DMS114 treated with DMSO at 0.1 percent for 48 hours (cell line): Measurements from ENCODE around the gene TRRAP.

Experiments used
- DNase-seq: peaks from one replicate; lab custom pipeline; 2025; ENCODE audit not compliant: unreplicated experiment; lab: John Stamatoyannopoulos, UW

The TRRAP gene

DNA sequence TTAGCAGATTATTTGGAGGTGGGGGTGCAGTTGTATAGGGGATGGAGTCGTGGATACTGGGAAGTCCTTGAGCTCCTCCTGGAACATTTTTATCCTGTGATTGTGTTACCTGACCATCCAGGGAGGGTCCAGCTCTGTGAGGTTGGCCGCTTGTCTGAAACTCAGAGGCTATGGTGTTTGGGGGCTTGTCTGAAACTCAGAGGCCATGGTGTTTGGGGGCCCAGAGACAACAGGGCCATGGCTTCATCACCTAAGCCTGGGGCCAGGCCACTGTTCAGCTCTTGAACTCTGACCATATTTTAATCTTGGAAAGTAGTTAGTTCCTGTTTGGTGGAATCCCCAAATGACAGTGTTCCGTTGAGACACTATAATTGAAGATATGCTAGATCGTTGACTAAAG lies 66.1 kb downstream of the TRRAP start:
- no peak for DNase-seq

DNA sequence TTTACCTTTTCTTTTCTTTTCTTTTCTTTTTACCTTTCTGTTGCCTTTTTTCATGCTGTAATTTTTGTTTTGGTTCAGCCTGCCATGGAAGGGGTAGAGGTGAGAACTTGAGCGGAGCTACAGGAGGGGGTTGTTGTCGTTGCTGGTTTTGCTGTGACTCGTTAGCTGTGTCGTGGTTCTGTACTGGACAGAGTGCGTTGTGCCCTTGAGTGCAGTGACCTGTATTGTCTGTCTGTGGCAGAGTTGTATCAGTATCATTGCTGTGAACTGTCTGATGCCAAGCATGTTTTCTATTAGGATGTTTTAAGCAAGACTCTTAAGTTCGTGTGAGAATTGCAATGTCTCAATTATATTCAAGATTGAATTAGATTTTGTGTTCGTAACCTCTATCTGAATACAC lies 67.5 kb downstream of the TRRAP start:
- DNase-seq: no peak

DNA sequence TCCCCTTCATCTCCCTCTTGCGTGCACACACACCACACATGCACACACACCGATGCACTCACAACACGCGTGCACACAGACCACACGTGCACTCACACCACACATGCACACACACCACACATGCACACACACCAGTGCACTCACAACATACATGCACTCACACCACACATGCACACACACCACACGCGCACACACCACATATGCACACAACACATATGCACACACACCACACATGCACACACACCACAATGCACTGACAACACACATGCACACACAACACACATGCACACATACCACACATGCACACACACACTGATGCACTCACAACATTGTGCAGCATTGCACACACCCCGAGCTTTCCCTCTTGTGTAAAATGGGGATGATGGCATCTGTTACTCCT lies 68.1 kb downstream of the TRRAP start:
- DNase-seq: no peak

DNA sequence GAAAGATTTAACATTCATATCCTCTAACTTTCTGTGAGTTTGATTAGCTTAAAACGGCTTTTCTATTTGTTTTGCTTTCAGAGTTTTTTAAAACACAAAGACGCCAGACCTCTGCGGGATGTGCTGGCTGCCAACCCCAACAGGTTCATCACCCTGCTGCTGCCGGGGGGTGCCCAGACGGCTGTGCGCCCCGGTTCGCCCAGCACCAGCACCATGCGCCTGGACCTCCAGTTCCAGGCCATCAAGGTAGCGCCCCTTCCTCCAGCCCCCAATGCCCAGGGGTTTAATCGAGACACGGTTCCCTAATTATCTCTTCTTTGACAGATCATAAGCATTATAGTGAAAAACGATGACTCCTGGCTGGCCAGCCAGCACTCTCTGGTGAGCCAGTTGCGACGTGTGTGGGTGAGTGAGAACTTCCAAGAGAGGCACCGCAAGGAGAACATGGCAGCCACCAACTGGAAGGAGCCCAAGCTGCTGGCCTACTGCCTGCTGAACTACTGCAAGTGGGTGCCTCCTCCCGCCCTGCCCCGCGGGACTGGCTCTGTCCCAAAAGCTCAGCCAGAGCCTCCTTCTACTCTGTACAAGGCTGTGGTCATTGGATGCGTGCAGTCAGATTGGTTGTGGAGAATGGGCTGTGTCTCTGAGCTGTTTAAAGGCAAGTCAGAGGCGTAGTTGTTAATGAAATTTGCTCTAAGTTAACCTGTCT lies 71.2 kb downstream of the TRRAP start:
- no peak for DNase-seq

DNA sequence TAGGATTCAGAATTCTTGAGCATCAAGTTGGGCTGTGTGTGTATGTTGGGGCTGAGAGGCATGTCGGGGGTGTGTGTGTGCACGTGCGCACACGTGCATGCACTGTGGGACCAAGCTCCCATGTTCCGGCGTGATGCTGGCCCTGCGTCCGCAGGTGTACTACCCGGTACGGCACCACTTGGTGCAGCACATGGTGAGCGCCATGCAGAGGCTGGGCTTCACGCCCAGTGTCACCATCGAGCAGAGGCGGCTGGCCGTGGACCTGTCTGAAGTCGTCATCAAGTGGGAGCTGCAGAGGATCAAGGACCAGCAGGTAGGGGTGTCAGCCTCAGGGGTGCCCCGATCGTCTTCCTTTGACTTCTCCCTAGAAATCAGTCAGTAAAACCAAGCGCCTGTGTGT lies 77.7 kb downstream of the TRRAP start:
- DNase-seq: no peak

DNA sequence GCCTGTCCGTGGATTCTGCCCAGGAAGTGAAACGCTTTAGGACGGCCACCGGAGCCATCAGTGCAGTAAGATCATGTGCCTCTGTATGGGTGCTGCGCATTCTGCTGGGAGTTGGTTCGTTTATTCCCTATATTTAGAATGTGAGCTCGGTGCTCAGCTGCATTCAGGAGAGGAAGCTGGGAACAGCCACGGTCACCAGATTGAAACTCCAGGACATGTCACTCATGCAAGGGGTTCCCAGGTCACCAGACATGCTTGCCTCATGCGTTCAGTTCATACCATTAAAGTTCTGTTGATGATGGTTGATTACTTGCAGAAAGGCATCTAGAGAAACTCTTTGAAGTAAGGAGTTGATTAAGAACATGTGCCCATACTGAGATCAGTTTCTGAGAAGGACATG lies 78.1 kb downstream of the TRRAP start:
- no peak for DNase-seq

DNA sequence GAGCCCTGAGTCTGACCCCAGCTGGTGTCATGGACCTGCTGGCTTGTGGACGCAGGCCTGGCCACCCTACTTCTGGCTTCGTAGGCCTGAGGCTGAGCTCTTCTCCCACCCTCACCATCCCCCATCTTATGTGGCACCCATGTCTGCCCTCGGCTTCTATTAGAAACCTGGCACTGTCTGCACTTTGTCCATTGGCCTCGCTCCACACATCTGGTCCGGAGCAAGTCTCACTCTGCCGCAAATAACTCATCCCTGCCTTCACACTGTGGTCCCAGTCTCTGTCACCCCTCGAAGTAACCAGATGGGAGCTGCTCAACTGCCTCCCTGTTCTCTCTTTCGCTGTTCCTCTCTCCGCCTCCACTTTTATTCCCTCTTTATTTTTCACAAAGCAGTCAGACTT lies 78.6 kb downstream of the TRRAP start:
- no peak for DNase-seq

DNA sequence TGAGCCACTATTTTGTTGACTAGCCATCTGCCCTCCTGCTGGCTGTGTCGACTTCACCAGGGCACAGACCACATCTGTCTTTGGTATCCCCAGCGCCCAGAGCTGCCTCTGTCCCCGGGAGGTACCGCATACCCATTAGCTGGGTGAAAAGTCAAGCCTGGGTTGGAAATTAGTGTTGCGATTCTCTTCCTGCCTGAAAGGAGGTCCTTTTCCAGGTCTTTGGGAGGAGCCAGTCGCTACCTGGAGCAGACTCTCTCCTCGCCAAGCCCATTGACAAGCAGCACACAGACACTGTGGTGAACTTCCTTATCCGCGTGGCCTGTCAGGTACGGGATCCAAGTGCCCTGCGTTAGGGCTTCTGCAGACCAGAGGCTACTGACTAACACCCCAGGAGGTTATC lies 79.4 kb downstream of the TRRAP start:
- no peak for DNase-seq

DNA sequence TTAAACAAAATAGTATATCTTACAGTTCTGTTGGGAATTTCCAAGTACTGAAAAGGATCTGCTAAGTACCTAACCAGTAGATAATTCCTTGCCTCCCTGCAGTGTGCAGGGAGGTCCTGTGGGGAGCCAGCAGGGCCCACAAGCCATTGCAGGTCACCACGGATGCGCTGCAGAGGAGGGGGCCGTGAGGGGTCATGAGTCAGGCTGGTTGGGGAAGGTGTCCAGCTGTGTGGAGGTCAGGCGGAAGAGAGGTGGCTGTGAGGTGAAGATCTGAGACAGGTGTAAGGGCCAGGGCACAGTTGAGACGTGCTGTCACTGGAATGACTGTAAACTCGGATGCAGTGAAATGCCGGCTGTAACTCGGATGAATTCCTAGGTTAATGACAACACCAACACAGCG lies 80.6 kb downstream of the TRRAP start:
- DNase-seq: no peak

DNA sequence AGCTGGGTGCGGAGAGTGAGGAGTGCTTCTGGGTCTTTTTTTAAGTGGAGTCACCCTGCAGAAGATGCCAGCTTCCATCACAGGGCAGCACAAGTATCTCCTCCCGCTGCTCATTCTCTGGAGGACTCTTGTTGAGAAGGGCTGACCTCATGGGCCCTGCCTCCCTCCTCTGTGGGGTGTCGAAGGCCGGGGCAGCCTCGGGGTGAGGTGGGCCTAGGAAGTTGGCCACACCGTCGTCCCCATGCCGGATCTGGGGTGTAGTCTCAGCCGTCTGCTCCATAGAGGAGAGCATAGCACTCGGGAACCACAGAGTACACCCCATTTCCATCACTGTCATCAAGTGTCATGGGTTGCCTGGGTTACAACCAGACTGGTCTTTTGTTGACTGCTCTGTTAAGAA lies 85.0 kb downstream of the TRRAP start:
- no peak for DNase-seq

DNA sequence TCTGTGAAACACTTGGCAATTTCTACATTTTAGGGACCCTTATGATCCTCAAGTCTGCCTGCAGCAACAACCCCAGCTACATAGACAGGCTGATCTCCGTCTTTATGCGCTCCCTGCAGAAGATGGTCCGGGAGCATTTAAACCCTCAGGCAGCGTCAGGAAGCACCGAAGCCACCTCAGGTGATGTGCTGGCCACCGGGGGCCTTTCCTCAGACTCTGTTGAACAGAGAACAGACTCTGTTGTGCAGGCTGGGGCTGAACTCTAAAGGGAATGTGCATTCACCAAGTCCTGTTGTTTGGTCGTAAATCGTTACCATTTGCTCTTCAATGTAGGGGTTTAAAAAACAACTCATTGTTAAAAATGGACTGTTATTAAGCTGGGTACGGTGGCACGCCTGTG lies 86.3 kb downstream of the TRRAP start:
- DNase-seq: no peak

DNA sequence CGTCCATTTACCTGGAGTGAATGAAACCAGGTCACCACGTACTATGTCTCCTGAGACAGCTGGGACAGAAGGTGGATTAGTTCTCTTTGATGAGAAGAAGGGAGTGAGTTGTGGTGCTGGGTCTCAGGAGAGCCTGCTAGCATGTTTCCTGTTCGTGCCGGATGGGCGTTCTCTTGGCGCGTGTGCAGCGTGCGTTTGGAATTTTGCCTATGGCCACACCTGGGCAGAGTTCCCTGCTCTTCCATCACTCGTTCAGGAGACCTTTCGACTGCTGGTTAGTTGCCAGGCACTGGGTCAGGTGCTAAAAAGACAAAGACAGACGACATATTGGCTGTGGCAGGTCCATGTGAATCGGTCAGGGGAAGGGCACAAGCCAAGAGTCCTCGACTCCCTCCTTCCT lies 90.3 kb downstream of the TRRAP start:
- DNase-seq: no peak

DNA sequence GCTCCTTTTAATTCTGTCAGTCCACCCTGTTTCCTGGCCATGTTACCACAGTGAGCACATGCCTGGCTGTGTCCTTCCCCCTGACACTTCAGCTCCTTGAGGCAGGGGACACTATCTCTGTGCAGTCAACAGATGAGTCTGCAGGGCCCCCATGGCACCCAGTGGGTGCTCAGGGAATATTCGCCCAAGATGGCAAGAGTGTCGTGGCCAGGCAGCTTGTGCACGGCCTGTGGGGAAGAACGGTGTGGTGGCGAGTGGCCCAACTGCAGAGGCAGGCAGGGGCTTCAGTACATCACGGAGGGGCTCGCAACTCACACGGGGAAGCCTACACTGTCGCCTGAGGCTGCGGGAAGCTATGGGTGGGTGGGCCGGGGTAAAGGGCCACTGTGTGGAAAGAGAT lies 91.1 kb downstream of the TRRAP start:
- DNase-seq: no peak

DNA sequence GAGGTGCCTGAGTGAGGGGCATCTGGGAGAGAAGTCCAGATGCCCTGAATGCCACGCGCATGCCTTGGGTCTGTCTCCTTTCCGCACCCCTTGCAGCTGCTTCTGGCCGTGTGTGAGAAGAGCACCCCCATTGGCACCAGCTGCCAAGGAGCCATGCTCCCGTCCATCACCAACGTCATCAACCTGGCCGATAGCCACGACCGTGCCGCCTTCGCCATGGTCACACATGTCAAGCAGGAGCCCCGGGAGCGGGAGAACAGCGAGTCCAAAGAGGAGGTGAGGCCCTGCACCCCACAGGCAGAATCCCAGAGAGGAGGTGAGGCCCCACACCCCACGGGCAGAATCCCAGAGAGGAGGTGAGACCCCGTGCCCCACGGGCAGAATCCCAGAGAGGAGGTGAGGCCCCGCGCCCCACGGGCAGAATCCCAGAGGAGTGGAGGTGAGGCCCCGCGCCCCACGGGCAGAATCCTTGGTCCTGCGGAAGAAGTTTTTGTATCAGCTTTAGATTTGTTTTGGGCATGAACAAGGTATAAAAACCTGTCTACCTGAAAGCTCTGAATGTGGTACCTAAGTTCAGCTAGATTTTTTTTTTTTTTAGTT lies 91.8 kb downstream of the TRRAP start:
- no peak for DNase-seq

DNA sequence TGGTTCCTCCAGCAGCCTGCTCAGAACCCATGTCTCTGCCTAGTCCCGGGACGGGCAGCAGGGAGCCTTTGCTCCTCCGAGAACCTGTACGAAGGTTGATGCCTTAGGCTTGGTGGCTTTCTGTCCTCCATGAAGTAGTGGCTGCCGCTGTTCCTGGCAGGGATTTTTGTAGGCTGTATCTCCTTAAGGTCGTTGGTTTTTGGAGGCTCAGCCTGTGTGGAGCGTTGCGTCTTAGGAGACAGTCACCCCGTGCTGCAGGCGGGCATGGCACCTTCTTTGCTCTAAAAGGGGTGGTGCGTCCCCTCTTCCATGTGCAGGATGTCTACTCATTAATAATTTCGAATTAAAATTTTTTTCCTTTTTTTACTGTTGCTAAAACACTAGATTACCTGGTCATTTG lies 92.5 kb downstream of the TRRAP start:
- no peak for DNase-seq

DNA sequence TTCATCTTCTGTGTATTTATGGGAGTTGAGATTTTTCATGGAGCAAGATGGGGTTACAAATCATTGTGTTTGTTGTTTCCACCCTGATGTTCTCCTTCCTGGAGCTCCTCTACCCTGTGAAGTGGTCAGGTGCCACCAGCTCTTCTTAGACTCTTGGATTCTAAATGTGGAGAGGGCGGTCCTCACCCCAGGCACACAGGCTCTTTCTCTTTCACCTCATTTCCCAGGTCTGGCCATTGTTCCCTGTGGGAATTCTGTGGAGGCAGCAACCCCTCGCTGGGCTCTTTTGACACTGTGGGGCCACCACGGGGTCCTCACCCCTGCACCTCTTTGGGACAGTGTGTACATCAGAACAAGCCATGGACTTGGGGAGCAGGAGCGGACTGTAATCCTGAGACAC lies 95.9 kb downstream of the TRRAP start:
- no peak for DNase-seq

DNA sequence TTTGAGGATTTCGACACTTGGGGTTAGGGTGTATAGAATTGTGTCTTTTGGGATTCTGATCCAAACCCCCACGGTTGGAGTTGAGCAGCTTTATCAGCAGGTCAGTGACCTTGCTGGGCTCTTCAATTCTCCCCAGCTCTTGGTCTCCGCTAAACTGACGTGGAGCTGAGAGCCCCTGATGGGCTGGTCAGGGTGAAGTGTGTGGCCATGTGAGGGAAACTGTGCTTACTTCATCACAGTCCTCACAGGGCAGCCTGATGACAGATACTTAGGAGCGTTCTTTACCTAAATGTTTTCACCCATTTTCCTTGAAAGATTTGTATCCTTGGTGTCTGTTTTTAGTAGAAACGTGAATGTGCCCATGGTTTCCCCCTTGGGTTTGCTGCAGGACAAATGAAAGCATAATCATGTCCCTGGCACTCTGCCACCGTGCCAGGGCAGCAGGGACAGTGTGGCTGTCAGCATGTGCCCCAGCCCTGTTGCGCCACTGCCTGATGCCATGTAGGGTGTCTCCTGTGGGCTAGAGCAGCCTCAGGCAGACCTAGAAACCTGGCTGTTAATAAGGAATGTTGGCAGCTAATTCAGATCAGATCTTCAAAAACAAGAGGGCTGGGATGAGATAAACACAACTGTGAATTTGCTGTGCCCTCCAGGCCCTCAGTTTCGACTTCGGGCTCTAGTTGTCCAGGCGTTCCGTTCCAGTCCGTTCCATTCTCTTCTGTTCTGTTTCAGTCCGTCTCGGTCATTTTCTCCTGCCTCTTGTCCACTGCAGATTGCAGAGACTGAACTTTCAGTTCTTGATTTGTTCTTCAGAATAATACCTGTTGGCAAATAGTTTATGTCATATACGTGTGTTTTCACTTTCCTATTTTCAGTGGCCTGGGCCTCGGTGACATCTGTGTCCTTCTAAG lies 96.8 kb downstream of the TRRAP start:
- no peak for DNase-seq

DNA sequence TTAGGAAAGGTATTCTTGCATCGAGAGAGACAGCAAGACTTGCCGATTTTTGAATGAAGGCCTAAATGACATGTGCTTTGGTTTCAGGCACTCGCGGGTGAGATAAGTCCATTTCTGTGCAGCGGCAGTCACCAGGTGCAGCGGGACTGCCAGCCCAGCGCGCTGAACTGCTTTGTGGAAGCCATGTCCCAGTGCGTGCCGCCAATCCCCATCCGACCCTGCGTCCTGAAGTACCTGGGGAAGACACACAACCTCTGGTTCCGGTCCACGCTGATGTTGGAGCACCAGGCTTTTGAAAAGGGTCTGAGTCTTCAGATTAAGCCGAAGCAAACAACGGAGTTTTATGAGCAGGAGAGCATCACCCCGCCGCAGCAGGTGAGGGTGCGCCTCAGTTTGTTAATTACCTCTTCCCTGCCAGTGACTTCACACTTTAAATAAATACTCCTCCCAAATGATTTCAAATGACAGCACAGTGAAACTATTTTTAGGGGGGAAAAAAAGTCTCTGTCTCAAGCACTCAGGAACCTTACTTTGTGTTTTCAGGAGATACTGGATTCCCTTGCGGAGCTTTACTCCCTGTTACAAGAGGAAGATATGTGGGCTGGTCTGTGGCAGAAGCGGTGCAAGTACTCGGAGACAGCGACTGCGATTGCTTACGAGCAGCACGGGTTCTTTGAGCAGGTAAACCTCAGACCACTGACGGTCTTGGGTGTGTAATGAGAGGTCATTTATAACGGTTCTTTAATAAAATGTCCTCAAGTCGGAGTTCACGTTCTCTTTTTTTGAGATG lies 98.3 kb downstream of the TRRAP start:
- DNase-seq: no peak

DNA sequence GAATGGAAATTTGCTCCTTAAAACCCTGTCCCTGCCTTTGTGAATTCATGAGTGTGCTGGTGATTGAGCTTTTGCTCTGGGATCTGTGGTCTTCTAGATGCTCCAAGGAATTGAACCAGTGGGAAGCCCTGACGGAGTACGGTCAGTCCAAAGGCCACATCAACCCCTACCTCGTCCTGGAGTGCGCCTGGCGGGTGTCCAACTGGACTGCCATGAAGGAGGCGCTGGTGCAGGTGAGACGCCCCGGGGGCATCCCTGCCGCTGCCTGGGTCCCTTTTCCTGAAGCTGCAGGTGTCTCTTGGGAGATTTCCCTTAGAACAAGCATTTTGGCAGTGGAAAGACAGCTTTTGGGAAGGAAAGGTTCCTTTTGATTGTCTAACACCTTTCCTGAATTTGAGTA lies 100.3 kb downstream of the TRRAP start:
- no peak for DNase-seq

DNA sequence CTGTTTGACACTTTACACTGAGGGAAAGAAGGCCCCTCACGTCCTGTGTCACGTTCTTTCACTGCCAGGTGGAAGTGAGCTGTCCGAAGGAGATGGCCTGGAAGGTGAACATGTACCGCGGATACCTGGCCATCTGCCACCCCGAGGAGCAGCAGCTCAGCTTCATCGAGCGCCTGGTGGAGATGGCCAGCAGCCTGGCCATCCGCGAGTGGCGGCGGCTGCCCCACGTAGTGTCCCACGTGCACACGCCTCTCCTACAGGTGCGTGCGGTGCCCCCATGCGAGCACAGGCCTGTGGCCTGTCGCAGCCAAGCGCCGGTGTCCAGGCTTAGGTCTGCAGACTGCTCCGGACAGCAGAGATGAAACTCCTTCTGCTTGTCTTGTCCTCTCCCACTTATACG lies 103.4 kb downstream of the TRRAP start:
- DNase-seq: no peak

DNA sequence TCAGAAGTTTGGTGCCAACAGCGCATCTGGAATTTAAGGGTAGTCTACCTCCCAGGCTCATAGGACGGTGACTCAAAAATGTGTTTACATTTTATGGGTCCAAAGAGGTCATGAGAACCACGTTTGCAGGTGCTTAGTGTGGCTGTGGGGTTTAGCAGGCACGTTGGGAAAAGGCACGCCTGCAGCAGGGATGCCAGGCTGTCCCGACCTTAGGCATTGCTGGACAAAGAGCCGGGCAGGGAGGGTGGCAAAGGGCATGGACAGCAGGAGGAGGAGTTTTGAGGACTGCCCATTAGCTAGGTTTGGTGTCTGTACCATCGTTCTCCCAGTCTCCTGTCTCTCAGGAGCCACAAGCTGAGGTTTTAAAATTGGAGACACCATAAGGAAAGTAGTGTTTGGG lies 104.4 kb downstream of the TRRAP start:
- no peak for DNase-seq
